NCI-H2107 treated with DMSO at 0.1 percent for 48 hours (cell line): ENCODE data around the gene STPG3.

ENCODE experiments used
- DNase-seq: peaks from one replicate; lab custom pipeline; 2025; ENCODE audit not compliant: unreplicated experiment; lab: John Stamatoyannopoulos, UW

STPG3 gene

DNA sequence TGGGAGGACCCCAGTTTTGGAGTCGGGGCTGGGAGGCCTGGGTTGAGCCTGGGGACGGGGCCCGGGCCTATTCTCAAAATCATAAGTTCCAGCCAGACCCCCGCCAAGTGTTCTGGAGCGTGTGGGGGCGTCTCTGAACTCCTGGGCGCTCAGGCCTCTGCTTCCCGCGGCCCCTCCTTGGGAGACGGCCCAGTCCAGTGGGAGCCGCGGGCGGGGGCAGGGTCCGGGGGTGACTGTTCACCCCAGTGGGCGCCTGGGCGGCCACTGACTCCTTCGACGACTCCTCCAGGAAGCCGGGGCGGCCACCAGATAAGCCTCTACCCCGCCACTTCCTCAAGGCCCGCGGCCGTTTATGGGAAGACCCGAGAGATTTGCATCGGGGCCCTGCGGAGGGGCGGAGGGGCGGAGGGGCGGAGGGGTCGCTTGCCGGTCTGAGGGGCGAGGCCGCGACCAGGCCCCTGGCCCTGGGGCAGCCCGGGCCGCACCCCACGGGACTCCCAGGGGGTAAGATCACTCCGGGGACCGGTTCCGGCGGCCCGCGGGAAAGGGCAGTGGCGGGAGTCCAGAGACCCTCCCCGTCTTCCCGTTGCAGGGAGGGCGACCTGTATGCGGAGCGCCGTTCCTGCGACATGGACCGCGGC lies 27.1 kb downstream of the STPG3 start:
- DNase-seq = no peak

DNA sequence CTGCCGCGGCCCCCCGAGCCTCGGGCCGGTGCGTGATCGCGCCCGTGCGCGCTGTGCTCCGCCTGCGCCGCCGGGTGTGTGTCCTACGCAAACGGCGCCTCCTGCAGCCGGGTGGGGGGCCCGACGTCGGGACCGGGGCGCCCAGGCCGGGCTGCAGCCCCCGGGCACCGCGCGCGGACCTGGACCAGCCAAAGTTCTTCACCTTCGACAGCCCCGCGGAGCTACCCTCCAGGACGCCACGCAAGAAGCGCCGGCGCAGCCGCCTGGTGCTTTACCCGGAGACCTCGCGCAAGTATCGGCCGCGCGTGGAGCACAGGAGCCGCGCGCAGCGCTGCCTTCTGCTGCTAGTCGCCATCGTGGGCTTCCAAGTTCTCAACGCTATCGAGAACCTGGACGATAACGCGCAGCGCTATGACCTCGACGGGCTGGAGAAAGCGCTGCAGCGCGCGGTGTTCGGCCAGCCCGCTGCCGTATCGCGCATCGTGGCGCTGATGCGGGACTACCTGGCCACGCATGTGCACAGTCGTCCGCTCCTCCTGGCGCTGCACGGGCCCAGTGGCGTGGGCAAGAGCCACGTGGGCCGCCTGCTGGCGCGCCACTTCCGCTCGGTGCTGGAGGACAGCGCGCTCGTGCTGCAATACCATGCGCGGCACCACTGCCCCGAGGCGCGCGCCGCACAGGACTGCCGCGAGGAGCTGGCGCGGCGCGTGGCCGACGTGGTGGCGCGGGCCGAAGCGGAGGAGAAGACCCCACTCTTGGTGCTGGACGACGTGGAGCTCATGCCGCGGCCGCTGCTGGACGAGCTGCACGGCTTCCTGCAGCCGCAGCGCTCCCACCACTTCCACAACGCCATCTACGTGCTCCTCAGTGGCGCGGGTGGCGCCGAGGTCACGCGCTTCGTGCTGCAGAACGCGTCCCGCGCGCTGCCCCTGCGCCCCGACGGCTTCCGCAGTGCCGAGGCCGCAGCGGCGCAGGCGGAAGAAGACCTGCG lies 27.9 kb downstream of the STPG3 start:
- no peak for DNase-seq

GRCh38 chr9:137279741-137280473 lies 28.8 kb downstream of the STPG3 start:
- DNase-seq = no peak

DNA sequence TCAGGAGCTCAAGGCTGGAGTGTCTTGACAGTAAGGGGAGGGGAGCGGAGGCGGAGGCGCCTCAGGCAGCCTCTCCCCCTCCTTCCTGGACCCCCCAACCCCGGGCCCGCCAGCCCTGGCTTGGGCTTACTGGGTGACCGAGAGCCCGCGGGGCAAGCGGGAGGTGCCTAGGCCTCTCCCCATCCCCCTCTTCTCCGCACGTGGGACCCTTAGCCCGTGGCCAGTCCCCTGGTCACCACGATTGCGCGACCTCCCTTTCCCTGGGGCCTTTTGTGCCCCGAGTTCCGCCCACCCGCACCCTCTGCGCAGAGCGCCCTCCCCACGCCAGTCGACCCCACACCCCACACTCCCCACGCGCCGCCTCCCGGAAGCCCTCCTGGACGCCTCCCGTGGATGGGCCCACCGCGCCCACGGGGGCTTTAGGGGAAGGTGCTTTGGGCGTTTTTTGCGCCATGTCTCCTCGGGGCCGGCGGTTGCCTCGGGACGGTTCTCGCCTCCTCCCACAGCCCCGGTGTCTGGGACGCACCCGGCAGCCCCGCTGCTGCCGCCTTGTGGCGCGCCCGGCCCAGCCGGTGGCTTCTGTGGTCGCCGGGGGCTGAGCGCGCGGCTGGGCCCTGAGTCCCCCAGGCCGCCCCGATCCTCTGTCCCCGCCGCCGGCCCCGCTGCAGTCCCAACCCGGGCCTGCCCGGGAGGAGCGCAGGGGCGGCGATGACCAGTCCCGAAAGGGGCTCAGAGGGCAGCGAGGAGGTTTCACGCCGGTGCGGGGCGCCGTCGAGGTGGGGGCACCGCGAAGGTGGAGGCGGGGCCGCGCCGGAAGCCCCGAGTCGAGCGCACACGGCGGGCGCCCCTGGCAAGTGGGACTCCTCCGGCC lies 29.6 kb downstream of the STPG3 start:
- no peak for DNase-seq

DNA sequence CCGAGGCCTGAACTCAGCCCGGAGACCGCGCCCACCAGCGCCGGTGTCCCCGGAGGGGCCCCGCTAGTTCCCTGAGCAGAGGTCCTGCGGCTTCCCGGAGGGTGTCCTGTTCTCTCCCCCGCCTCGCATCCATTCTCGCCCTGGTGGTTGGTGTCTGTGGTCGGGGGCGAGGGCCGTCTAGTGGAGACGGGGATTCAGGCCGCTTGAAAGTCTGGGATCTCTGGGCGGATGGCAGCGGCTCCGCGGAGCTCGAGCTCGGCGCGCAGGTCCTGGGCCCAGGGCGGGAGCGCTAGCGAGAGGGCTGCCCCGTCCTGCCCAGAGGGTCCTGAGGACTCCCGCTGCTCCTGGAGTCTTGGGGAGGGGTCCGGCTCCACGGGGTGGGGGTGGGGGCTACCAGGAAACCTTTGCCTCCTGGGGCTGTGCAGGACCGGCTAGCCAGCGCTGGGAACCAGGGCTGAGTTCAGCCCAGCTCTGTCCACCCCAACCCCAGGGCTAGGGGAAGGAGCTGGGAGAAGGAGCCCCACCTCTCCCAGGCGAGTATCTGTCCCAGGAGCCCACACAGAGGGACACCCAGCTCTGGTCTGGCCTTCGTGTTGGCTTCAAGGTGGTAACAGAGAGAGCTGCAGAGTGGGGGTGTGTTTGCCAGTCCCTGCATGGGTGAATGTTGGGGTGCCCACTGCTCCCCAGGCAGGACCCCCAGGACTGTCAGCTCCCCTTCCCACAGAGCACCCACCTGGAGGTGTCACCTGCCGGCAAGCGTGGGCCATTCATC lies 30.4 kb downstream of the STPG3 start:
- DNase-seq = no peak

DNA sequence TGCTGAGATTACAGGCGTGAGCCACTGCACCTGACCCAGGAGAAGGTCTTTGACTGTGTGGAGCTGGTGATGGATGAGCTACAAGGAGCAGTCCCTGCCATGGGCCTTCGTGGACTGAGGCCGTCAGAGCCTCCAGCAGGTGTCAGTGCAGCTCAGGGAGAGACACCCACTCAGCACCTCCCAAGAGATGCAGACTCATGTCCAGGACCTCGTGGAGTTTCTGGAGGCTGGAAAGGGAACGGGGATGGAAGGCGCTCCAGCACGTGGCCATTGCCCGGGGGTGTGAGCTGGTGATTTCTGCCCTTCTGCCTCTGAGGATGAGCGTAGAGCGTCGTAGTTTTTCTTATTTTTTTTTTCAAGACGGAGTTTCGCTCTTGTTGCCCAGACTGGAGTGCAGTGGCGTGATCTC lies 35.9 kb downstream of the STPG3 start:
- DNase-seq = no peak

GRCh38 chr9:137293094-137293481 lies 42.0 kb downstream of the STPG3 start:
- no peak for DNase-seq

- no peak for DNase-seq
These were observed 42.5 kb downstream of the STPG3 start for GRCh38 chr9:137293482-137294090.

DNA sequence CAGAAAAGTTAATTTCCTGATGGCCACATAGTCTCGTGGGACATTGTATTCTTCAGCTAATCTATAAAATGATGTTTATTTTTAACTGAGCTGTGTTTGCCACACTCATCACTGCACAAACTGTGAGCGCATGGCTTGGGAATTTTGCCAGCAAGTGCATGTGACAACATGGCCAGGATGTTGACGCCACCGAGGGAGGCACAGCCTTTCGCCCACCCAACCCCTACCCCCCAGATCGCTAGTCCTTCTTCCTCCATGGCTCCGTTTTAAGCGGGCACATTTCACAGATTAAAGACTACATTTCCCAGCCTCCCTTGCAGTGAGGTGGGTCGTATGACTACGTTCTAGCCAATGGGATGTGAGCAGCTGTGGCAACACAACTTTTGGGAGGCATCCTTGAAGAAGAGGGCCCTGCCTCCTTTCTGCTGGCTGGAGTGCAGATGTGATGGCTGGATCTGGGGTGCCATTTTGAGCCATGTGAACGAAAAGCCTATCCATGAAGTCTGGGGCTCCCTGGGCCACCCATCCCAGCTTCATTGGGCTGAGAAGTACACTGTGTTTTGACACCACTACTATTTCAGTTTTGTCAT lies 43.1 kb downstream of the STPG3 start:
- no peak for DNase-seq

GRCh38 chr9:137294681-137295237 lies 43.7 kb downstream of the STPG3 start:
- DNase-seq = no peak

DNA sequence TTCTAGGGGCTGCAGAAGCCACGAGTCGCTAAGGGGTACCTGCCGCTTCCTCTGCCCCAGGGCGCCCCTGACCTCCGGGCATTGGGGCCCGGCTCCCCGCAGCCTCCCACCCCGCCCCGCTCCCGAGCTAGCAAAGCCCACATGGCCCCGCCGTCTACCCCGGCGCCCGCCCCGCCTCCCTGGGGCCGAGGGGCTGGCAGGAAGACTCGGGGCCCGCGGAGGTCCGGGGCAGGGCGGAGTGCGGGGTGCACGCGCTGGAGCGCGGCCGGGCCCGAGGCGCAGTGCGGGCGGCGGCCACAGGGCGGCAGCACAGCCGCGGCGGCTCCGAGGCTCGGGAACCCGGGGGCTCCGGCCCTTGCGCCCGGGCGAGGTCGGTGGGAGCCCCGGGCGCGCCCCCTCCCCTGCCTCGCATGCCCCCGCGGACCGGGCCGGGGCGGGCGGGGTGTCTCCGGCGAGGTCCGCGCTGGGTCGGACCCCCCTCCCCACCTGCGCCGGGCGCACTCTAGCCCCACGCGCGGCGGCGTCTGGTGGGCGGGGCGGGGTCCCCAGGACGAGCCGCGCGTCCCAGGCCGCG lies 44.2 kb downstream of the STPG3 start:
- no peak for DNase-seq

DNA sequence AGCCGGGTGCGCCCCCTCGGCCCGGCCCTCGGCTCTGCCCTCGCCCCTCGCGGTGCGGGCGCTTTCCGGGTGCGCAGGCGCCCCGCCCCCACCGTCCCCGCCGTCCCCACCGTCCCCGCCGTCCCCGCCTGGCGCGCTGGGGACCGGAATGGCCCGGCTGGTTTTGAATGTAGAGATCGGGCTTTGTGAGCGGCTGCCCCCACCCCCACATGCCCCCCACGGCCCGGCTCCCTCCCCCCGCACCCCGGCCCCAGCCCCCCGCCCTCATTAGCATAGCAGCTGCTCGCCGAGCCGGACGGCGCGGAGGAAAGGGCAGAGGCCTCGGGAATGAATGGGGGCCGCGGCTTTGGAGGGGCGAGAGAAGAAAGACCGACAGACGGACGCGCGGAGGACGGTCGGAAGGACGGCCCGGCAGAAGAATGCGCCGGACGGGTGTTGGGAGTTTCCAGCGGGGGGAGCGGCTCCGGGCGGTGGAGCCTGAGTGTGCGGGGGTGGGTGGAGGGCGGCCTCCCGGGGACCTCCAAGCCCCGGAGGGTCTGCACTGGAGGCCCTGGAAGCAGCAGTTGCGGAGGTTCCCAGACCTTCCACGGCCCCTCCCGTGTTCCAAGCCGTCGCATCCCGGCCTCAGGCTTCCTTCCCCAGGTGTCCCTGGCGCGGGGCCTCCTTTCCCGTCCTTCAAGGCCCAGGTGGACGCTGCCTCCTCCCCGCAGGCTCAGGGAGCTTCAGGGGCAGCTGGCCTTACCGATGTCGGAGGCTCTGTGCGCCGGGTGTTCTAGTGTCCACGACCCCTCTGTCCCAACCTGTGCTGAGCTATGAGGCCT lies 45.0 kb downstream of the STPG3 start:
- DNase-seq = no peak

- no peak for DNase-seq
These were observed 45.9 kb downstream of the STPG3 start for GRCh38 chr9:137296670-137297664.

DNA sequence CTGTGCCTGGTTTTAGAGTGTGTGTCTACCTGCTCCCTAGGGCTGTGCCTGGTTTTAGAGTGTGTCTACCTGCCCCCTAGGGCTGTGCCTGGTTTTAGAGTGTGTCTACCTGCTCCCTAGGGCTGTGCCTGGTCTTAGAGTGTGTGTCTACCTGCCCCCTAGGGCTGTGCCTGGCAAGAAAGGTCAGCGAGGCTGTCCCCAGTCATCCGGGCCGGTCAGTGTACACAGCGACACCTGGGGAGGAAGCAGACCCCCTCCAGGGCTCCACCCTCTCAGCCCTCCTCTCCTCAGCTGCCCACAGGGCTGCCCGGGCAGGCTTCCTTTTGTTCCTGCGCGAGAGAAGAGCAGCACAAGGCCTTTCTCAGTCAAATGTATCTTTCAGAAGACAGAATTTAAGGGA lies 46.9 kb downstream of the STPG3 start:
- no peak for DNase-seq

- no peak for DNase-seq
These were observed 47.5 kb downstream of the STPG3 start for GRCh38 chr9:137298401-137299202.

DNA sequence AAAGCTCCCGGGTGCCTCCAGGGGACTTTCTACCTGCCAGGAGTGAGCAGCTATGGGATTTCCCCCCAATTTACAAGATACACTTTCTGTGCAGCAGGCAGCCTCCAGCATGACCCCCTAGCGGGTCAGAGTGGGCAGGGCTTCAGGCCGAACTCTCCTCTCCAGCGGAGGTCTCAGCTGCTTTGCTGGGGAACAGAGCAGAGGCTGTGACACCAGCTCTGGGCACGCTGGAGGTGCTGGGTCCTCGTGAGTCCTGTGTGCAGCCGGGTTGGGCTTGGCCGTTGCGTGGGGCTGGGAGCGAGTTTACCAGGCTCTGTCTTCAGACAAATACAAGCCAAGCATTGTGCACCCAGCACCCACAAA lies 48.1 kb downstream of the STPG3 start:
- DNase-seq = no peak
